HG02885 (cell line): Measurements from ENCODE around the gene APOBEC4.
"Not testable (repeated sequence)": the region's sequence is repeated elsewhere in the genome, so short reads cannot be mapped to it uniquely, and the experiment has no call there.

Experiments
- ATAC-seq: cut with Tn5 transposase; IDR thresholded peaks from one replicate; pipeline ENCODE4 v1.9.1; 2021; ENCODE audit warnings: mild to moderate bottlenecking; ENCODE audit not compliant: unreplicated experiment, poor library complexity

APOBEC4 gene

GRCh38 chr1:183635606-183636333, 17.3 kb downstream of the APOBEC4 start, which contains the start of gene ARPC5:
Gene ARPC5 (minus strand): TSS chr1:183635783. CDS start chr1:183635659, 124 bp downstream.
- peak; percentile 88 for ATAC-seq

- no peak for ATAC-seq
Observed at GRCh38 chr1:183635099-183635605, 18.0 kb downstream of the APOBEC4 start.

- no peak for ATAC-seq
Observed at GRCh38 chr1:183634429-183635065, 18.6 kb downstream of the APOBEC4 start.

- ATAC-seq, result peak; percentile 57
Observed at GRCh38 chr1:183633676-183634343, 19.3 kb downstream of the APOBEC4 start.

- ATAC-seq, result no peak
Observed at GRCh38 chr1:183632964-183633363, 20.2 kb downstream of the APOBEC4 start.

- ATAC-seq, result no peak
Observed at GRCh38 chr1:183632114-183632513, 21.0 kb downstream of the APOBEC4 start.

- ATAC-seq, result no peak
Observed at GRCh38 chr1:183630748-183631147, 22.4 kb downstream of the APOBEC4 start.

- ATAC-seq, result no peak
Observed at GRCh38 chr1:183628537-183628936, 24.6 kb downstream of the APOBEC4 start.

GRCh38 chr1:183626236-183626635, 26.9 kb downstream of the APOBEC4 start:
- ATAC-seq, result not testable (repeated sequence)

- peak; percentile 85 for ATAC-seq
Observed at GRCh38 chr1:183622884-183623785, 30.0 kb downstream of the APOBEC4 start.

GRCh38 chr1:183622013-183622412, 31.1 kb downstream of the APOBEC4 start:
- ATAC-seq, result no peak

GRCh38 chr1:183620311-183620710, 32.8 kb downstream of the APOBEC4 start:
- ATAC-seq, result no peak

GRCh38 chr1:183619781-183620180, 33.3 kb downstream of the APOBEC4 start:
- no peak for ATAC-seq

- not testable (repeated sequence) for ATAC-seq
Observed at GRCh38 chr1:183618202-183618601, 34.9 kb downstream of the APOBEC4 start.

- not testable (repeated sequence) for ATAC-seq
Observed at GRCh38 chr1:183612975-183613374, 40.1 kb downstream of the APOBEC4 start.

- no peak for ATAC-seq
Observed at GRCh38 chr1:183612407-183612806, 40.7 kb downstream of the APOBEC4 start.

- no peak for ATAC-seq
Observed at GRCh38 chr1:183611021-183611420, 42.1 kb downstream of the APOBEC4 start.

- ATAC-seq, result no peak
Observed at GRCh38 chr1:183609759-183610452, 43.2 kb downstream of the APOBEC4 start.

- no peak for ATAC-seq
Observed at GRCh38 chr1:183609313-183609712, 43.8 kb downstream of the APOBEC4 start.
